GM19463 (cell line): ENCODE data around the gene USP15.

Source experiments
- ATAC-seq: cut with Tn5 transposase; IDR thresholded peaks from one replicate; pipeline ENCODE4 v1.9.1; 2021; ENCODE audit warnings: mild to moderate bottlenecking, moderate library complexity; ENCODE audit not compliant: unreplicated experiment

USP15 gene

DNA sequence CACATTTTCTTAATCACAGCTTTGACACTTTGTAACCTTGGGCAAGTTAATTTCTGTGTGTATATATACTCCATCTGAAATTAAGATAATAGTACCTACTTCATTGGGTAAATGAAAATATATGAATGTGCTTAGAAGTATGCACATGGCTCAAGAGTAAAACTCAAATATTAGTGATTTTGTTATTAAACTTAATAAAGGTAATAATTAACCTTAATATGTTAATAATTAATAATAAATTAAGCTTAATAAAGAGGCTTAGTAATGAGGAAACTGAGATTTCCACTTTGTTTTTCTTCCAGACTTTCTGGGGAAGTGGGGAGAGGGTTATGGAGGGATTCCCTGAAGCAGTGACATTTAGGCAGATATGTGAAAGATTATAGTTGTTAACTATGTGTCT is 19.8 kb downstream of the USP15 start:
- ATAC-seq, result no peak

DNA sequence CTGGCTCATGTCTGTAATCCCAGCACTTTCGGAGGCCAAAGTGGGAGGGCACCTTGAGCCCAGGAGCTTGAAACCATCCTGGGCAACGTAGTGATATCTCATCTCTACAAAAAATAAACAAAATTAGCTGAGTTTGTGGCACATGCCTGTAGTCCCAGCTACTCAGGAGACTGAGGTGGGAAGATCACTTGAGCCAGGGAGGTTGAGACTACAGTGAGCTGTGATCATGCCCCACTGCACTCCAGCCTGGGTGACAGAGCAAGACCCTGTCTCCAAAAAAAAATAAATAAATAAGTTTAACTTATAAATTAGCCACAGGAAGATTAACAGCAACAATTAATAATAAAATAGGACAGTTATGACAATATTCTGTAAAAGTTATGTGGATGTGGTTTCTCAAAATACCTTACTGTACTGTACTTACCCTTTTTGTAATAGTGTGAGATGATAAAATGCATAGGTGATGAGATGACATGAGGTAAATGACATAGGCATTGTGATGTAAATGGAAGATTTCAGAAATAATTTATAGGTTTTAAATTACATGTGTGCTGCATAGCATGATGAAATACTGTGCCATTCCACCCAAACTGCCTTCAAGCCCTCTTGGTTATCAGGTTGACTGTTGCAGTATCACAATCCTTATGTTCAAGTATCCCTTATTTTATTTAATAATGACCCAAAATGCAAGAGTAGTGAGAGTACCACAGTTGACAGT is 22.0 kb downstream of the USP15 start:
- no peak for ATAC-seq

DNA sequence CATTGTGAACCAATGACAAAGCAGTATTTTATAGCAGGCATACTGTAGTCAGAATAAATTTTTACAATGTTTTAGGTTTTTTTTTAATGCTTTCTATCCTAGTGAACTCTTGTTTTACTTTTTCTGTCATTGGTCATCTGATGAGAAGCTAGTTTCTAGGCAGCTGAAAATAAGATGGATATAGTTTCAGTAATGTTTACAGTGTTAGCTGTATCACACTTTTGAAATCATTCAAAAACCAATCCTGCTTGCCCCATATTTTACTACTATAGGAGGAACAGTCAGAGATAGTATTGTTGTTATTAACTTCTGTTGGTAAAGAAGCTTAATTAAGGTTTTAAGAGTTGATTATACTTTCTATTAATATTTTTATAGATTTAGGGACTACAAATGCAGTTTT is 24.5 kb downstream of the USP15 start:
- peak; percentile 35 for ATAC-seq

DNA sequence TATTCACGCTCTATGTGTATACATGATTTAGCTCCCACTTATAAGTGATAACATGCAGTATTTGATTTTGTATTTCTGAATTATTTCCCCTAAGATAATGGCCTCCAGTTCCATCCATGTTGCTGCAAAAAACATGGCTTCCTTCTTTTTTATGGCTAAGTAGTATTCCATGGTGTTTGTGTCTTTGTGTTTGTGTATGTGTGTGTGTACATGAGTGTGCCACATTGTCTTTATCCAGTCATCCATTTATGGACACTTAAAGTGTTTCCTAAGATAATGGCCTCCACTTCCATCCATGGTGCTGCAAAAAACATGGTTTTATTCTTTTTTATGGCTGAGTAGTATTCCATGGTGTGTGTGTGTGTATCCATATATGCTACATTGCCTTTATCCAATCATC is 25.1 kb downstream of the USP15 start:
- ATAC-seq, result no peak

DNA sequence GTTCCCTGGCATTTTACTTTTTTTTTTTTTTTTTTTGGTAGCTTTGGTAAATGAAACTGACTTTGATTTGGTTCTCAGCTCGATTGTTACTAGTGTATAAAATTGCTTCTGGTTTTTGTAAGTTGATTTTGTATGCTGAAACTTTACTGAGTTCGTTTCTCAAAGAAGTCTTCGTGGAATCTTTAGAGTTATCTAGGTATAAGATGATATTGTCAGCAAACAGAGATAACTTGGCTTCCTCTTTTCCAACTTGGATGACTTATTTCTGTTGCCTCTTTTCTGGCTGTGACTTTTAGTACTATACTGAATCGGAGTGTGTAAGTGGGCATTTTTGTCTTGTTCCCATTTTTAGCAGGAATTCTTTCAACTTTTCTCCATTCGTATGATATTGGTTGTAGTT is 28.1 kb downstream of the USP15 start:
- no peak for ATAC-seq

DNA sequence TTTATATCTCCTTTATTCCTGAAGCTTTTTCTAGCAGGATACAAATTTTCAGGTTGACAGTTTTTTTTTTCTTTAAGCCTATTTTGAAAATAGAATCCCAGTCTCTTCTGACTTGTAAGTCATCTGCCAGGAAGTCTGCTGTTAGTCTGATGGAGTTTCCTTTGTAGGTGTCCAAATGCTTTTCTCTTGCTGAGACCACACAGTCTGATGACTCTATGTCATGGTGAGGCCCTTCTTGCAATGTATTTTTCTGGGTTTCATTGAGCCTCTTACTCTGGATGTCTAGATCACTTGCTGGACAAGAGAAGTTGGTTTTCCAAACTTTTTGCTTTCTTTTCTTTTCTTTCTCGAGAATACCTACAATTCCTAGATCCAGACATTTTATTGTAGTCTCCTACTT is 30.6 kb downstream of the USP15 start:
- ATAC-seq, result no peak

DNA sequence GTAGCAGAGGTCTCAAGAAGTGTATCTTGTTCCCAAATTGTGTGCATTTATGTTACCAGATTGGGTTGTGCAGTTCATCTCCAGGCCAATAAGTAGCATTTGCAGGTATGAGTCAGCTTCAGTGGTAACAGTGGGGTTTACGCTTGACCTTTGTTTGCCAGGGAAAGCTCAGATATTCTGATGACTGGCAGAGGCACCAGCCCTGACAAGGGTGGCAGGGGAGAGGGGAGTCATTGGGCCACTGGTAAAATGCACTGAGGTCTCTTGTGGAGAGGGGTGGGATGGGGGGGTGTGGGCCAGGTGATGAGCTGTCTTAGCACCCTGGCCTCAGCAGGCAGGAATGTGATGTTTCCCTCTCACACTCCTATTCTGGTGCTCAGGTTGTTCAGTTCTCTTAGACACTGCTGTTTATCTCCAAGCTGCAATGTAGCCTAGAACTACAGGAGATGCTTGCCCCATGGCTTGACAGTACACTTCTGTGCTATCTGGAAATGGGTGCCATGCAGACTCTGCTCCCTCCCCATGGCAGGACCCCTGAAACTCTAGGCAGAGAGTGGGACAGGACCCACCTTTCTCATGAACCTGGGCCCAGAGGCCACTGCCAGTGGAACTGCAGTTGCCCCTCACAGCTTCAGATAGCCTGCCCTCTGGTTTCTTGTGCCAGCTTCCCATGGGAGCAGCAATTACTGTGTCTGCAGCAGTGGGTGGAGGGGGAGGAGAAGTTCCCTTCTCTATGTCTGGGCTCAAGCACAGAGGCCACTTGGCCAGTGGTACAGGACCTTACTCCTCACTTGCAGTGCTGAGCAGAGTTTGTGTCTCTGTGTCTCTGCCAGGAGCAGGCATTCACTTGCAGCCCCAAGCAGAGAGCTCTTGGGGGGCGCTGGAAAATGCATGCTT is 31.9 kb downstream of the USP15 start:
- peak; percentile 60 for ATAC-seq

DNA sequence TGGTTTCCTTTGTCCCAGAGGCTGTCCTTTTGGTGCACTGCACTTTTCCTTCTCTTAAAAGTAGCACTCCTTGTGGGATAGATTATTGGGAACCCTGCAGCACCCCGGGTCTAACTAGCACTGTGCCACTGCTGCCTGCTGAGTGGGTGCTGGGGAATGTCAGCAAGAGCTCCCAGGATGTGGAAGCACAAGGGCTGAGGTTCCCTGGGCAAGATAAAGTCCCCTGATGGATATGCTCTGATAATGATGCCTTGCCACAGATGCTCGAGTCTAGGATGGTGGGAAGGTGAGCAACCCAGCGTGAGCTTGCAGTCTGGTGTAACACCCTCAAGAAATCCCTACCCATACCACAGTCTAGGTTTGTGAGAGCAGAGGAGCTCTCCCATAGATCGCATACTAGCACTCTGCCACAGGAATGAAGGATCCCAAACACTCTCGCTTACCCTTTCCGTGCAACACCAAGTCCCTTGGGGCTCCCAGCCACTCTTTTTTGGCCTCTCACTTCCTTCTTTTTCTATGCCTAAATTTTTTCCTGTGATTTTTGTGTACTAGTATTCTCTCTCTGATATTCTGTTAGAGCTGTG is 32.6 kb downstream of the USP15 start:
- no peak for ATAC-seq

DNA sequence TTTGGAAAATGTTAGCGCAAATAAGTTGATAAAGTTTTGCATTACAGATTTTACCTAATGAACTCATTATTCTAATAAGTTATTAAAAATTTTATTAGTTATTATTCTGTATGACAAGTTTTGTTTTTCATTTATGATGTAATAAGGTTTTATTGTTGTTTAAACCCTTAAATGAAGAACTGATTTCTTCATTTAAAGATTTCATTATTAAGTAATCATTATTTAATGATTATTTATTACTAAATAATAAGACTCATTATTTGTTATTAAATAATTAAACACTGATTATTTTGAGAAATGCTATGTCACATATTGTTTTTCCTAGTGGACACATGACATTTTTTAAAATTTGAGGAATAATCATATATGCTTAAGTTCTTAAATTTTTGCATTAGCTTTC is 34.2 kb downstream of the USP15 start:
- ATAC-seq, result no peak

DNA sequence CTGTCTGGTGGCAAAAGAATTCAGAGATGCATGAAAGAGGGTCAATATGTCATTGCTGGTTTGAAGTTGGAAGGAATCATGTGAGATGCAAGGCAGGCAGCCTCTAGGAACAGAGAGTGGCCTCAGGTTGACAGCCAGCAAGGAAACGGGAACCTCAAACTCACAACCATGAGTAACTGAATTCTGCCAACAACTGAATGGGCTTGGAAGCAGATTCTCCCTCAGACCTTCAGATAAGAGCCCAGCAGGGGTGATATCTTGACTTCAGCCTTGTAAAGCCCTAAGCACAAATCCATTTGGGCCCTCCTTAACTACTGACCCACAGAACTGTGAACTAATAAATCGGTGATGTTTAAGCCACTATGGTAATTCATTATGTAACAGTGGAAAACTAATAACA is 35.8 kb downstream of the USP15 start:
- ATAC-seq, result no peak

DNA sequence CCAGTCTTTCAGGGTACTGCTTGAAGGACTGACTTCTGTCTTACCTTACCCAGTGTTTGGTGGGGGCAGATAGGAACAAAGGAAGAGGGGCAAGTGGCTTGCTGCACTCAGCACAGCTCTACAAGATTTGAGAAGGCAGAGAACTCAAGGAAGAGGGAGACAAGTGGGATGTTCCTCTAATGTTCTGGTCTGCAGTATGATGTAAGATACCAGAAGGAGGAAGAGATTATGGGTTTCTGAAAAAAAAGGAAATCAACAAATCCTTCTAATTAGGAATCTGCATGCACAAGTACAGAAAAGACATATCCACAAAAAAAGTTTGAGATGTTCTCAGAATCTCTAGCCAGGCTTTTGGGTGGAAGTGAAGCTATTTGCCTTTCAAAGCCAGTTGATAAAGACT is 37.1 kb downstream of the USP15 start:
- no peak for ATAC-seq

DNA sequence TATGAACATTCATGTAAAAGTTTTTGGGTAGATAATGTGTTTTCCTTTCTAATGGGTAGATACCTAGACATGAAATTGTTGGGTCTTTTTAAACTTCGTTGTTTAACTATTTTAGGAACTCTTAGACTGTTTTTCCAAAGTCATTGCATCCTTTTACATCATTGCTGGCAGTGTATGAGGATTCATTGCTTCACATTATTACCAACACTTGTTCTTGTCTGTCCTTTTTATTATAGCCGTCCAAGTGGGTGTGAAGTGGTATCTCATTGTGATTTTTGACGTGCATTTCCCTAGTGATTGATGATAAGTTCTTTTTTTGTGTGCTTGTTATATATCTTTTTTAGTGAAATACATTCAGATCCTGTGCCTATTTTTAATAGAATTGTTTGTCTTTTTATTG is 39.4 kb downstream of the USP15 start:
- ATAC-seq, result no peak

DNA sequence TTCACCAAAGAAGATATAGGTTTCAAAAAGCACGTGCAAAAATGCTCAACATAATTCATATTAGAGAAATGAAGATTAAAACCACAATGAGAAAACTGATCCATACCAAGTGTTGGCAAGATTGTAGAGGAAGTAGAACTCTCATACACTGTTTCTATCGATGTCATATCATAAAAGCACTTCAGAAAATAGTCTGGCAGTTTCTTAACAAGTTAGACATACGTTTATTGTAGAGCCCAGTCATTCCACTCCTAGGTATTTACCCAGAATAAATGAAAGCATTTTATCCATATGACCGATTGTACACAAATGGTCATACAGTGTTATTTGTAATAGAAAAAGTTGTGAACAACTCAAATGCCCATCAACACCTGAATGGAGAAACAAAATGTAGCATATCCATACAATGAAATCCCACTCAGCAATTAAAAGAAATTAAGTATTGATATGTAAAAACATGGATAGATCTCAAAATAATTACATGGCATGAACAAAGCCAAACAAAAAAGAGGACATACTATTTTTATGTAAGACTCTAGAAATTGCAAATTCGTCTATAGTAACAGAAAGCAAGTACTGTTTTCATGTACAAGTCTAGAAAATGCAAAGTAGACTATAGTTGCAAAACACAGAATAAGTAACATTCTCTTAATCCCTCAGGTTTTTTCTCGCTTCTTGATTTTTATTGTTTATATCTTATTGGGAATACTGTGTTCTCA is 41.0 kb downstream of the USP15 start:
- no peak for ATAC-seq

DNA sequence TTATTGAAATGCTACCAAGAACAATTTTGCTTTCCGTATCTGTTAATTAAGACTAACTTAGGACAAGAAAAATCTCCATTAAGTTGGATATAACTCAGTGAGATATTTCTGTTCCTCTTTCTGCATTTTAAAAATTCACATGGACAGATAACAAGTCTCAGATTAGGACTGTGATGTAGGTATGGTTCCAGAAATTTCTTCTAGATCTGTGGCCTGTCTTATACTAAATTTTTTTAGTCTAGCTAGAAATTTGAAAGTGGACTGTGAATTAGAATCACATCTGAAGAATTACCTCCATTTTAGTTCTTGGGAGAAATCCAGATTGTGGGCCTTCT is 41.6 kb downstream of the USP15 start:
- no peak for ATAC-seq

DNA sequence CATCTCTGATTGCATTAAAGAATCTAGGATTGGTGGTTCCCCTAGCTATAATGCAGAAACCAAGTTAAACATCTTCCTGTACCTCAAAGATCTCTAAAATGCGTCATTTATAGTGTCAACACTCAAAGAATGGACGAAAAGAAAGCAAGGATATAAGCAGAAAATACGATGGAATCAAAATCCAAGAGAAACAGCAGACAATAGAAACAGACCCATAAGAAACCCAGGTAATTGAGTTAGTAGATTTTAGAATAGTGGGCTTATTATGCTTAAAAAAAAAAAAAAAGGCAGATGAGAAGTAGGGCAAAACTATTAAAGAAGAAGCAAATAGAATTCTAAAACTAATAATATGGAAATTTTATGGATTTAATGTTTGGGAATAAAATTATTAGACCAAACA is 44.4 kb downstream of the USP15 start:
- no peak for ATAC-seq

DNA sequence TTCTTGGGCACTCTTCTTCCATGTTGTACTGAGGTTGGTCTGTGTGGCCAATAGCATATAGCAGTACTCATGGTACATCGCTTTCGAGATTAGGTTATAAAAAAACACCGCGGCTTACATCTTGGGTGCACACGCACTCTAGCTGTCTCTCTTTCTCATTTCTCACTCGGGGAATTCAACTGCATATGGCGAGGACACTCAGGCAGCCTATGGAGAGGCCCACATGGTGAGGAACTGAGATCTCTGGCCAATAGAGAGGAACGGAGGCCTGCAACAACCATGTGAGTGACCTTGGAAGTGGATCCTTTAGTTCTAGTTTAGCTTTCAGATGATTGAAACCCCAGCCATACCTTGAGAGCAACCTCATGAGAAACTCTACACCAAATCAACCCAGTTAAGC is 45.6 kb downstream of the USP15 start:
- ATAC-seq, result no peak

DNA sequence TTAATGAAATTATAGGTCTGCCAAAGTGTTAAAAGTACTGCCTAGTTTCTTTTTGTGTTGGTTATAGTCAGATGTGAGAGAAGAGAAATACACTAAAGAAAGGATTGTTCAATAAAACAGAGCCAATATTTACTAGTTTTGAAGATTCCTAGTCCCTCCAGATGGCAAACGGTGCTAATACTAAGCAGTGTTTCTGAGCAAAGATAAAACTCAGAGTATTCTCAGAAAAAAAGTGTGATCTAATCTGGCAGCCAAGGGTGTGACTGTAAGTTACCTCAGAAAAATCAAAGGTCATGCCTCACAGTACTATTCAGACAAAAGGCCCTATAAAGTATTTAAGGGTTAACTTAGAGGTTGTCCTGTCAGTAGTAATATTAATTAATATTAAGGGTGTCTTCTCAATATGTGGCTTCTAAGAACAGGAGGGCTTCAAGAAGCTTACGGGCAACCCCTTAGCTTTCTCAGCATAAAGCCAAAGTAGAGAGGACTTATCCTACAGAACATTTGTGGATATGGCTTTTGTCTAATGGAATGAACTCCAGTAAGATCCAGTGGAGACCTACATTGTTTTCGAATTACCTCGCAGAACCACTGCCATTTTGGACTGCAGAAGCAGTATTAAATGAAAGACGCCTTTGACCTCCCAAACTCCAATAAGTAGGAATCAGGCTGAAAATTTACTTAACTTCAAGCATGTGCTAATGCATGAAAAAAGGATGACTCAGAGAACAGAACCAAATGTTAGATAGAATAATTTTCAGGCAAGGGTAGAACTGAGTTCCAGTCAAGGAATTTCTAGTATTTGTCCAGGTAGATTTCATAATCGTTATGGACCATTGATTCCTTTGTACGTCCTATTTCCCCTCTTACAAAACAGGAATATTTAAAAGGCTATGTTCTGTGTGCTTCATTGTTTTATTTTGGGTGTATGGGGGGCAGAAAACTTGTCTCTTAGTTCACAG is 46.6 kb downstream of the USP15 start:
- no peak for ATAC-seq

DNA sequence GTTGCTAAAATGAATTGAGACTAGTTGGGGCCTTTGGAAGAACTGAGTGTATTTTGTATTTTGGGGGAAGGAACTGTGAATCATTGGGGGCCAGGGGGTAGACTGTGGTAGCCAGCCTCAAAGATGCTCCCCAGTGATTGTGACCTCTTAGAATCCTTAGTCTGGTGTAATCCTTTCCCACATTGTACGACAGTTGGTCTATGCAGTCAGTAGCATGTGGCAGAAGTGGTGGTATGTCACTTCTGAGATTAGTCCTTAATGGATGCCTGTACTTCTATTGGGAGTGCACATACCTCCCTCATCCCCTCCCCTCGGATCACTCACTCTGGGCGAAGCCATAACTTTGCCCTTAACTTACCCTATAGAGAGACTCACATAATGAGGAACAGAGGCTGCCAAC is 48.0 kb downstream of the USP15 start:
- no peak for ATAC-seq

DNA sequence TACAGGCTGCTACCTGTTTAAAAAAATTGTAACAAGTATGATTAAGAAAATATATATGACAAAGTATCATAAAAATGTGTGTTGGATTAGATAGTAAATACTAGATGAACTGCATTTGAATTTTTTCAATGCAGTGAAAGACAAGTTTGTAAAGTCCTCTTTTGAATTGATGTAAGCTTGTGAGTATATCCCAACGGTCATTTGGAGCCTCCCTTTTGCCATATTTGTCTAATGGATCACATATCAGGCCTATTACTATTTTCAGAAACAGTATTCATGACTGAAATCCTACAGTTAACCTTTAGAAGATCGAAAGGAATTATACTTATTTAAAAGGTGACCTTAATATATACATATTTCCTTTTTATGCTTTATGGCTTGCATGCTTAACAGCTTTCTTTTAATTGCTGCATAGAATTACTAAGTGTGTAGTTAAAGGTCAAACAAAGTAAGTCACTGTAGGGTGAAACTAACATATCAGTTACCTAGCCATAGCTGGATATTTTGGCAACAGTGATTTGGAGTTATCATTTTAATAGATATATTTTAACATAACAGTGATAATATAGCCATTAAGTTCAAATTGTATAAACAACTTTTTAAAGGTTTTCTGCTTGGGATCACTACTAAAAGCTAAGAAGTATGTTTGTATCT is 53.6 kb downstream of the USP15 start:
- no peak for ATAC-seq

DNA sequence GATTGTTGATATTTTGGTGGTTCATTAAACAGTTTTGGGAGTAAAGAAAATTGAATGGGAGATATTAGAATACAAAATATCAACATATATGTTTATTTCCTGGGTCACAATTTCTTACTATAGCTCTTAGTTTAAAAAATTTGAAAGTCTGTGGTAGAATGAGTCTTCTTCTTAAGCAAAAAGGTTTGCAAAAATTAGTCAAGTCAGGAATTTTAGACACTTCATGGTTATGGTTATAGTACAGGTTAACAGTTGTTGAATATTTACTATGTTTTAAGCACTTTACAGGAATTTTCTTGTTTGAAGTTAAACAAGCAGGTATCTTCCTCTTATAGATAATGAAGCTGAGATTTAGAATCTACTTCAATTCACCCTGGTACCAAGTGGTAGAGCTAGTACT is 56.8 kb downstream of the USP15 start:
- no peak for ATAC-seq
